HepG2 (cell line): ENCODE measurements around the gene GNG3. TPM values are rescaled to one million over a fixed set of nuclear protein-coding genes. Genes with fewer than 3 reads are reported as not detected.

Experiments
- CENPT ChIP-seq: sonication (generic); formaldehyde crosslinking; IDR thresholded peaks from 2 replicates; pipeline ENCODE4 v1.8.0; 2022; ENCODE audit warnings: low read depth, mild to moderate bottlenecking, moderate library complexity, missing genetic modification reagents
- DMAP1 ChIP-seq: IDR thresholded peaks from 2 replicates; pipeline ENCODE4 v1.6.1; 2016
- DPF2 ChIP-seq: sonication (generic); formaldehyde crosslinking; IDR thresholded peaks from 2 replicates; pipeline ENCODE4 v1.4.0; 2020; ENCODE audit warnings: mild to moderate bottlenecking, low read depth, missing genetic modification reagents, borderline replicate concordance
- ELF4 ChIP-seq: sonication (generic); formaldehyde crosslinking; IDR thresholded peaks from 2 replicates; pipeline ENCODE4 v1.5.0; 2020; ENCODE audit warnings: missing genetic modification reagents, mild to moderate bottlenecking, moderate library complexity, borderline replicate concordance
- HES4 ChIP-seq: sonication (generic); formaldehyde crosslinking; IDR thresholded peaks from 2 replicates; pipeline ENCODE4 v1.9.0; 2021; ENCODE audit warnings: mild to moderate bottlenecking, missing genetic modification reagents, borderline replicate concordance
- HMGXB3 ChIP-seq: sonication (generic); formaldehyde crosslinking; IDR thresholded peaks from 2 replicates; pipeline ENCODE4 v1.4.0; 2020; ENCODE audit warnings: missing genetic modification reagents, borderline replicate concordance
- HOXD1 ChIP-seq: sonication (generic); formaldehyde crosslinking; IDR thresholded peaks from 2 replicates; pipeline ENCODE4 v1.5.0; 2020; ENCODE audit warnings: missing genetic modification reagents
- MAF1 ChIP-seq: sonication (generic); formaldehyde crosslinking; IDR thresholded peaks from 2 replicates; pipeline ENCODE4 v1.5.0; 2020; ENCODE audit warnings: missing genetic modification reagents, borderline replicate concordance
- MTF2 ChIP-seq: sonication (generic); formaldehyde crosslinking; IDR thresholded peaks from 2 replicates; pipeline ENCODE4 v1.5.0; 2020; ENCODE audit warnings: missing genetic modification reagents, borderline replicate concordance
- NAIF1 ChIP-seq: sonication (generic); formaldehyde crosslinking; IDR thresholded peaks from 2 replicates; pipeline ENCODE4 v1.5.0; 2020; ENCODE audit warnings: mild to moderate bottlenecking, missing genetic modification reagents, borderline replicate concordance
- PRDM15 ChIP-seq: sonication (generic); formaldehyde crosslinking; IDR thresholded peaks from 2 replicates; pipeline ENCODE4 v1.4.0; 2020; ENCODE audit warnings: missing genetic modification reagents
- RORA ChIP-seq: sonication (generic); formaldehyde crosslinking; IDR thresholded peaks from 2 replicates; pipeline ENCODE4 v1.5.0; 2020; ENCODE audit warnings: mild to moderate bottlenecking, missing genetic modification reagents, moderate library complexity
- SSRP1 ChIP-seq: IDR thresholded peaks from 2 replicates; pipeline ENCODE4 v1.6.1; 2016; ENCODE audit warnings: control low read depth
- ZBTB1 ChIP-seq: sonication (generic); formaldehyde crosslinking; IDR thresholded peaks from 2 replicates; pipeline ENCODE4 v1.4.0; 2020; ENCODE audit warnings: missing genetic modification reagents, borderline replicate concordance
- ZBTB38 ChIP-seq: sonication (generic); formaldehyde crosslinking; IDR thresholded peaks from 2 replicates; pipeline ENCODE4 v1.5.1; 2020; ENCODE audit warnings: mild to moderate bottlenecking, missing genetic modification reagents
- ZEB1 ChIP-seq: IDR thresholded peaks from 2 replicates; pipeline ENCODE4 v1.6.1; 2012; ENCODE audit warnings: mild to moderate bottlenecking, low read depth, inconsistent platforms; ENCODE audit not compliant: insufficient replicate concordance
- ZFP62 ChIP-seq: sonication (generic); formaldehyde crosslinking; IDR thresholded peaks from 2 replicates; pipeline ENCODE4 v1.4.0; 2020; ENCODE audit warnings: missing genetic modification reagents
- ZNF468 ChIP-seq: sonication (generic); formaldehyde crosslinking; IDR thresholded peaks from 2 replicates; pipeline ENCODE4 v1.8.0; 2022; ENCODE audit warnings: mild to moderate bottlenecking, moderate library complexity, missing genetic modification reagents
- ZNF788 ChIP-seq: sonication (generic); formaldehyde crosslinking; IDR thresholded peaks from 2 replicates; pipeline ENCODE4 v1.5.0; 2020; ENCODE audit warnings: mild to moderate bottlenecking, missing genetic modification reagents, borderline replicate concordance
- polyA plus RNA-seq, 8 experiments: library from polyadenylated mRNA; depleted of rRNA in 3 of 8; stranded (reverse) in 7 of 8; unstranded in 1 of 8; fragments of >200 nt; fragmentation: Illumina TruSeq in 4 of 8; extraction: Trizol in 4 of 8; gene quantifications; 2 replicates each; pipeline versions ENCODE4 v1.2.1 to v1.2.3, GENCODE V29; 2011 to 2016; ENCODE audit warnings: low read depth in 4 of 8, missing spikeins in 1 of 8, mixed read lengths in 1 of 8; ENCODE audit not compliant: insufficient read depth in 1 of 8
- total RNA-seq, 5 experiments: library from RNA; depleted of rRNA; stranded (reverse); fragments of >200 nt; fragmentation: Illumina TruSeq; extraction: Trizol; gene quantifications; 2 replicates each; pipeline ENCODE4 v1.2.3, GENCODE V29; 2016; ENCODE audit warnings: low read depth in 1 of 5
- TF ChIP-seq, protein P1 (sequence below): sonication (generic); formaldehyde crosslinking; conservative IDR thresholded peaks from 2 replicates; pipeline ENCODE4 v1.4.0; 2020; ENCODE audit warnings: missing genetic modification reagents

Gene GNG3
- total and polyA plus RNA-seq, 2 of the 13 experiments (the other 11 are each of a cell fraction or from before 2014, with no cell fraction given) = not detected

- no peak for TF ChIP-seq DPF2 (CRISPR knock-in tag)
- TF ChIP-seq ZNF468 = no peak
- no peak for TF ChIP-seq MAF1 (CRISPR knock-in tag)
- no peak for TF ChIP-seq ZEB1
- peak; percentile 25; the same call in 1 of the 2 replicates for TF ChIP-seq HMGXB3 (CRISPR knock-in tag)
- TF ChIP-seq HES4 (CRISPR knock-in tag) = no peak
- peak; percentile 10; the same call in 1 of the 2 replicates for TF ChIP-seq ELF4 (CRISPR knock-in tag)
- no peak for TF ChIP-seq NAIF1 (CRISPR knock-in tag)
- TF ChIP-seq MTF2 (CRISPR knock-in tag) = no peak
- no peak; the same call in 1 of the 2 replicates for TF ChIP-seq DMAP1 (CRISPR knock-in tag)
- TF ChIP-seq RORA (CRISPR knock-in tag) = no peak
- no peak for TF ChIP-seq ZBTB38 (CRISPR knock-in tag)
- 0 out of 2 replicates have a peak, but pooled peaks have one; percentile 36 for TF ChIP-seq ZNF788 (CRISPR knock-in tag)
- TF ChIP-seq ZFP62 (CRISPR knock-in tag) = no peak
- TF ChIP-seq, protein P1, sequence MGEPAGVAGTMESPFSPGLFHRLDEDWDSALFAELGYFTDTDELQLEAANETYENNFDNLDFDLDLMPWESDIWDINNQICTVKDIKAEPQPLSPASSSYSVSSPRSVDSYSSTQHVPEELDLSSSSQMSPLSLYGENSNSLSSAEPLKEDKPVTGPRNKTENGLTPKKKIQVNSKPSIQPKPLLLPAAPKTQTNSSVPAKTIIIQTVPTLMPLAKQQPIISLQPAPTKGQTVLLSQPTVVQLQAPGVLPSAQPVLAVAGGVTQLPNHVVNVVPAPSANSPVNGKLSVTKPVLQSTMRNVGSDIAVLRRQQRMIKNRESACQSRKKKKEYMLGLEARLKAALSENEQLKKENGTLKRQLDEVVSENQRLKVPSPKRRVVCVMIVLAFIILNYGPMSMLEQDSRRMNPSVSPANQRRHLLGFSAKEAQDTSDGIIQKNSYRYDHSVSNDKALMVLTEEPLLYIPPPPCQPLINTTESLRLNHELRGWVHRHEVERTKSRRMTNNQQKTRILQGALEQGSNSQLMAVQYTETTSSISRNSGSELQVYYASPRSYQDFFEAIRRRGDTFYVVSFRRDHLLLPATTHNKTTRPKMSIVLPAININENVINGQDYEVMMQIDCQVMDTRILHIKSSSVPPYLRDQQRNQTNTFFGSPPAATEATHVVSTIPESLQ = no peak
- TF ChIP-seq HOXD1 = peak; percentile 50; the same call in 1 of the 2 replicates
- TF ChIP-seq SSRP1 = no peak
- TF ChIP-seq PRDM15 (CRISPR knock-in tag) = no peak
- no peak for TF ChIP-seq ZBTB1 (CRISPR knock-in tag)
- no peak for TF ChIP-seq CENPT (CRISPR knock-in tag)
Measured at GRCh38 chr11:62726156-62726914, 18.9 kb downstream of the GNG3 start (continued).
